ENCODE results near the gene EML1.

Gene EML1

GRCh38 chr14:99938376-99938775 is 145.2 kb downstream of the EML1 start:
- DNase-seq (ENCODE audit: low read depth), result no peak
- TF ChIP-seq, protein P1, sequence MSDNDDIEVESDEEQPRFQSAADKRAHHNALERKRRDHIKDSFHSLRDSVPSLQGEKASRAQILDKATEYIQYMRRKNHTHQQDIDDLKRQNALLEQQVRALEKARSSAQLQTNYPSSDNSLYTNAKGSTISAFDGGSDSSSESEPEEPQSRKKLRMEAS (IDR thresholded peaks at IDR 0.05; ENCODE audit: low read depth, low read length), result no peak
- TF ChIP-seq CTCF (IDR thresholded peaks at IDR 0.05; ENCODE audit: low read depth, low read length), result no peak
- no peak for TF ChIP-seq POLR2A (IDR thresholded peaks at IDR 0.05; ENCODE audit: extremely low read depth, insufficient read length)
- no peak for TF ChIP-seq MYC (IDR thresholded peaks at IDR 0.05; ENCODE audit: low read depth, low read length)
- no peak overlapping the region for H3K4me3 ChIP-seq (ENCODE audit: low read depth, low read length)

- DNase-seq (ENCODE audit: low read depth), result no peak
- TF ChIP-seq CTCF (IDR thresholded peaks at IDR 0.05; ENCODE audit: low read depth, low read length), result no peak
- TF ChIP-seq MYC (IDR thresholded peaks at IDR 0.05; ENCODE audit: low read depth, low read length), result no peak
- TF ChIP-seq, protein P1 (IDR thresholded peaks at IDR 0.05; ENCODE audit: low read depth, low read length), result no peak
- TF ChIP-seq POLR2A (IDR thresholded peaks at IDR 0.05; ENCODE audit: extremely low read depth, insufficient read length), result no peak
- no peak overlapping the region for H3K4me3 ChIP-seq (ENCODE audit: low read depth, low read length)
These were observed 145.7 kb downstream of the EML1 start for GRCh38 chr14:99938896-99939295.

- TF ChIP-seq, protein P1 (IDR thresholded peaks at IDR 0.05; ENCODE audit: low read depth, low read length), result no peak
- no peak for TF ChIP-seq CTCF (IDR thresholded peaks at IDR 0.05; ENCODE audit: low read depth, low read length)
- H3K4me3 ChIP-seq (ENCODE audit: low read depth, low read length), result no peak overlapping the region
- DNase-seq (ENCODE audit: low read depth), result no peak
These were observed 146.2 kb downstream of the EML1 start for GRCh38 chr14:99939421-99939820.

DNA sequence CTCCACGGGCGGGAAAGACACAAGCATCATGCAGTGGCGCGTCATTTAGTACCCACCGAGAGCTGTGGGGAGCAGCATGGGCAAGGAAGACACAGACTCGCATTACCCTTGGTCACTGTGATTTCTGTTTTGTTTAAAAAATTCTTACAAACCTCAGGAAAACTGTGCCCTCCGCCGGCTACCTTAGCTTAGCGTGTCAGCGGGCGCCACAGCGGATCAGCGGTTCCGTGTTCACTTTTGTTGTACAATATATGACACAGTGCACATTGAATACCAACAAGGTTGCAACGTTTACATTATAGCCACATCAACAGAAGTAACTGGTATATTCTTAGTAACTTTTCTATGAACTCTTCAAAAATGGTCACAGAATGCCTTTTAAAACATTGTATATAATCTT is 146.9 kb downstream of the EML1 start:
- H3K4me3 ChIP-seq (ENCODE audit: low read depth, low read length), result no peak overlapping the region
- no peak for DNase-seq (ENCODE audit: low read depth)
- TF ChIP-seq MYC (IDR thresholded peaks at IDR 0.05; ENCODE audit: low read depth, low read length), result no peak
- no peak for TF ChIP-seq CTCF (IDR thresholded peaks at IDR 0.05; ENCODE audit: low read depth, low read length)
- TF ChIP-seq, protein P1 (IDR thresholded peaks at IDR 0.05; ENCODE audit: low read depth, low read length), result no peak
- no peak for TF ChIP-seq POLR2A (IDR thresholded peaks at IDR 0.05; ENCODE audit: extremely low read depth, insufficient read length)

- no peak overlapping the region for H3K4me3 ChIP-seq (ENCODE audit: low read depth, low read length)
- DNase-seq (ENCODE audit: low read depth), result no peak
- TF ChIP-seq, protein P1 (IDR thresholded peaks at IDR 0.05; ENCODE audit: low read depth, low read length), result no peak
- no peak for TF ChIP-seq CTCF (IDR thresholded peaks at IDR 0.05; ENCODE audit: low read depth, low read length)
- no peak for TF ChIP-seq POLR2A (IDR thresholded peaks at IDR 0.05; ENCODE audit: extremely low read depth, insufficient read length)
- TF ChIP-seq MYC (IDR thresholded peaks at IDR 0.05; ENCODE audit: low read depth, low read length), result no peak
These were observed 148.0 kb downstream of the EML1 start for GRCh38 chr14:99941211-99941610.

DNA sequence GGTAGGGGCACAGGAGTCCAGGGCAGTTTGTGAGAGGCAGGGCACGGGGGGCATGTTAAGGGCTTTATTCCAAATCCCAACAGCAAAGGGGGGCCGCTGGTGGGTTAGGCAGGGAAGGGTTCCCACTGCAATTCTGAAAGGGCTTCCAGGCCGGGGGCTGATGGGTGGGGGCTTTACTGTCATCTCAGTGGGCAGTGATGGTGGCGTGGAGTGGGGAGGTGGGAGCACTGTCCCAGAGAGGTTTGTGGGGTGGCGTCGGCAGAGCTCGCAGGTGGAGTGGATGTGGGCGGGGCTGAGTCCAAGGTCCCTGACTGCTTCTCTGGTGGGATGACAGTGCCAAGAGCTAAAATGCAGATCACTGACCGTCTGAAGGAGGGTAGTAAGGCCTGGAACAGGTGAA is 150.4 kb downstream of the EML1 start:
- TF ChIP-seq, protein P1 (IDR thresholded peaks at IDR 0.05; ENCODE audit: low read depth, low read length), result no peak
- no peak for TF ChIP-seq CTCF (IDR thresholded peaks at IDR 0.05; ENCODE audit: low read depth, low read length)
- no peak for TF ChIP-seq POLR2A (IDR thresholded peaks at IDR 0.05; ENCODE audit: extremely low read depth, insufficient read length)
- no peak for TF ChIP-seq MYC (IDR thresholded peaks at IDR 0.05; ENCODE audit: low read depth, low read length)
- no peak overlapping the region for H3K4me3 ChIP-seq (ENCODE audit: low read depth, low read length)
- DNase-seq (ENCODE audit: low read depth), result no peak

Data from NB4 (cell line).